Adrenal gland (tissue), 12 donors: Measurements from ENCODE around the gene XRCC5. TPM values are rescaled to one million over a fixed set of nuclear protein-coding genes. Genes with fewer than 3 reads are reported as not detected.

Experiments used
- DNase-seq, 7 donors: peaks; one replicate each; pipeline ENCODE4 v3.0.0-alpha.2; 2019 to 2020
- H3K27ac ChIP-seq, 5 donors: fragments of 200-600 bp; sonication (generic) in 4 of 5; 1 replicate in 3 of 5; 2 replicates in 2 of 5; pipeline versions ENCODE4 v1.5.1 to v1.8.0; 2016 to 2020; ENCODE audit warnings: mild to moderate bottlenecking in 1 of 5
- H3K27me3 ChIP-seq: fragments of 200-600 bp; 2 replicates; pipeline ENCODE4 v1.8.0; 2021
- H3K36me3 ChIP-seq, 2 donors: fragments of 200-600 bp; replicated peaks in 1 of 2; 1 replicate in 1 of 2; 2 replicates in 1 of 2; pipeline versions ENCODE4 v1.5.1 to v1.8.0; 2018 to 2022
- H3K4me1 ChIP-seq, 2 donors: fragments of 200-600 bp; replicated peaks in 1 of 2; 1 replicate in 1 of 2; 2 replicates in 1 of 2; pipeline versions ENCODE4 v1.5.1 to v1.8.0; 2018 to 2021
- H3K4me3 ChIP-seq, 4 donors: fragments of 200-600 bp; sonication (generic) in 3 of 4; one replicate each; pipeline ENCODE4 v1.5.1; 2016 to 2018
- H3K9me3 ChIP-seq, 3 donors: fragments of 200-600 bp; sonication (generic) in 1 of 3; replicated peaks in 1 of 3; 1 replicate in 2 of 3; 2 replicates in 1 of 3; pipeline versions ENCODE4 v1.5.1 to v1.8.0; 2016 to 2021
- CTCF ChIP-seq, 6 experiments: fragments of 450-650 bp in 4 of 6; fragments of 200-600 bp in 2 of 6; sonication (generic) in 1 of 6; IDR thresholded peaks; 1 replicate in 5 of 6; 2 replicates in 1 of 6; pipeline versions ENCODE4 v1.5.1 to v1.8.0; 2016 to 2021; ENCODE audit warnings: antibody characterized with exemption in 6 of 6, mild to moderate bottlenecking in 2 of 6, moderate library complexity in 1 of 6
- POLR2A ChIP-seq, 2 donors: fragments of 450-650 bp; IDR thresholded peaks; one replicate each; pipeline ENCODE4 v1.6.1; 2017; ENCODE audit warnings: antibody characterized with exemption in 2 of 2, mild to moderate bottlenecking in 2 of 2, moderate library complexity in 1 of 2
- WGBS, 4 donors: extraction: QIAGEN DNeasy Blood & Tissue Kit in 2 of 4; methylation state at CpG; one replicate each; pipeline versions ENCODE4 v1.1.5 to v1.1.7; 2013 to 2017; 5-methylcytosine and 5-hydroxymethylcytosine counted together
- intact Hi-C, 2 donors: fragments of 100-400 bp; cut with DNase I; formaldehyde crosslinking; loops; one replicate each; pipeline versions ENCODE4 v1.14.1 to v1.15.0; 2022 to 2023
- polyA plus RNA-seq, 3 donors: library from polyadenylated mRNA; stranded (reverse); fragments of 200-250 nt in 2 of 3; fragments of 350-450 nt in 1 of 3; fragmentation: Illumina TruSeq in 1 of 3; extraction: RNeasy Lipid Tissue Mini Kit (QIAGEN cat#74804) in 1 of 3; gene quantifications; one replicate each; pipeline ENCODE4 v1.2.3, GENCODE V29; 2013 to 2014
- total RNA-seq, 9 donors: library from RNA; depleted of rRNA in 4 of 9; stranded (reverse); fragments of >200 nt in 4 of 9; fragments of 120-200 nt in 1 of 9; fragmentation: NEBNext Ultra II Directional in 1 of 9; extraction: Animal tissue kit (Norgen Biotek cat#: 25700) in 1 of 9; gene quantifications; one replicate each; pipeline versions ENCODE4 v1.1.0 to v1.2.4, GENCODE V29; 2013 to 2023
- donor health status: healthy with polysubstance abuse.
- donor health status: Bipolar disorder and iron deficiency.
- donor health status: DM: yes; HTN: yes; CAD: no.
- donor health status: DM: no; HTN: no; CAD: no.
- donor health status: DM: no; HTN: no; CAD: no.
- donor health status: DM: yes; HTN: yes; CAD: no.

XRCC5 gene
- total and polyA plus RNA-seq, 12 donors: 58.4 to 224 (median 158) TPM

GRCh38 chr2:216072473-216072872, 36.7 kb upstream of the XRCC5 start:
- no peak for DNase-seq
- no peaks in the 10 kb centered on the region for H3K36me3 ChIP-seq
- H3K4me3 ChIP-seq: no peak overlapping the region
- peaks cover 0 to 4% of the 10 kb centered on the region in 2 donors for H3K4me1 ChIP-seq
- H3K27ac ChIP-seq: no peak overlapping the region
- H3K9me3 ChIP-seq: no peaks in the 10 kb centered on the region
- TF ChIP-seq CTCF (IDR thresholded peaks at IDR 0.05) (no peak), POLR2A (IDR thresholded peaks at IDR 0.05) (no peak)
- intact Hi-C loops: no loop called here
- H3K27me3 ChIP-seq: no peaks in the 10 kb centered on the region

- Histone ChIP-seq H3K4me3 (no peak overlapping the region), H3K36me3 (no peaks in the 10 kb centered on the region), H3K27ac (no peak overlapping the region), H3K9me3 (no peaks in the 10 kb centered on the region), H3K4me1 (no peaks in the 10 kb centered on the region), H3K27me3 (no peaks in the 10 kb centered on the region)
- intact Hi-C loops: no loop called here
- TF ChIP-seq POLR2A (IDR thresholded peaks at IDR 0.05) (no peak), CTCF (IDR thresholded peaks at IDR 0.05) (no peak)
- no peak for DNase-seq
These were observed 35.4 kb upstream of the XRCC5 start for GRCh38 chr2:216073773-216074172.

- no peaks in the 10 kb centered on the region for H3K9me3 ChIP-seq
- WGBS, 4 donors: 27 to 54% (median 42%) methylated on average over 1 of the region's 1 CpG
- no peaks in the 10 kb centered on the region for H3K36me3 ChIP-seq
- H3K27ac ChIP-seq: no peak overlapping the region
- intact Hi-C loops: no loop called here
- no peaks in the 10 kb centered on the region for H3K4me1 ChIP-seq
- no peak for DNase-seq
- no peak overlapping the region for H3K4me3 ChIP-seq
- no peaks in the 10 kb centered on the region for H3K27me3 ChIP-seq
- TF ChIP-seq POLR2A (IDR thresholded peaks at IDR 0.05) (no peak), CTCF (IDR thresholded peaks at IDR 0.05) (no peak)
These were observed 34.8 kb upstream of the XRCC5 start for GRCh38 chr2:216074380-216074779.

- Histone ChIP-seq H3K9me3 (no peaks in the 10 kb centered on the region), H3K27me3 (no peaks in the 10 kb centered on the region), H3K4me1 (no peaks in the 10 kb centered on the region), H3K36me3 (no peaks in the 10 kb centered on the region), H3K27ac (no peak overlapping the region), H3K4me3 (no peak overlapping the region)
- intact Hi-C loops: no loop called here
- TF ChIP-seq CTCF (IDR thresholded peaks at IDR 0.05) (no peak), POLR2A (IDR thresholded peaks at IDR 0.05) (no peak)
- no peak for DNase-seq
- WGBS, 4 donors: 93 to 97% (median 94%) methylated on average over 1 of the region's 1 CpG
These were observed 34.4 kb upstream of the XRCC5 start for GRCh38 chr2:216074794-216075193.
